ENCODE measurements around the gene PPP6C. TPM values are rescaled to one million over a fixed set of nuclear protein-coding genes. Genes with fewer than 3 reads are reported as not detected.

PPP6C gene
- total and polyA plus RNA-seq, 2 of the 13 experiments (the other 11 are each of a cell fraction or from before 2014, with no cell fraction given) = 18.5 to 20.9 TPM

DNA sequence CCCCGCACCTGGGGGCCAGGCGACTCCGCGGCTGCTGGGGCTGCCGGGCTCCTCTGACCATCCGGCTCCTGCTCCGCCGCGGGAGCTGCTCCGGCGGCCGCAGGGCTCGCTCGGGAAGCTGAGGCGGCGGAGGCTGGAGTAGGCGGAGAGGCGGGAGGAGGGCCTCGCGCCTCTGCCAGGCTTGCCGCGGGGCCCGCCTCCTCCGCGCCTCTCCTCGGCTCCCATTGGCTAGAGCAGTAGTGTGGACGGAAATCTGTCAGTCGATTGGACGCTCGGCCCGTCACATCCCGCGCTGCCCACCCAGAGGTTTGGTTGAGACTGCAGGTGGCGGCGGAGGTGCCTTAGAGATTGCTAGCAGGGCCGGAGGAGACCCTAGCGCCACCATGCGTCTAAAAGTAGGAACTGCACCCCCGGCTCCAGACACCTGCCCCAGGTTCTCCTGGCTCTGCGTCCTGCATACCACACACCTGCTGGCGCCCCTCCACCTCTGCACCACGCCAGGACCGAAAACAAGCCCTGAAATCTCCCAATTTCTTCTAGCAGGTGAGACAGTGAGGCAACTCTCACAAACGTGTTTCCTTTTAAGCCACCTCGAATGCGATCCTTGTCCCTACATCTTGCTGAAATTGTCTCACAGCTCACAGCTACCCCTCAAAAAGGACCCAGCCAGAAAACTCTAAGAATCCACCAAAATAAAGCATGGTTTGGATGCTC, 46.1 kb downstream of the PPP6C start, which contains the start of gene SCAI (continued):
- TF ChIP-seq PRMT3 (CRISPR knock-in tag; IDR thresholded peaks at IDR 0.05; ENCODE audit: borderline replicate concordance, low read depth) (no peak), PHF8 (CRISPR knock-in tag; IDR thresholded peaks at IDR 0.05) (peak; percentile 69), SMARCE1 (IDR thresholded peaks at IDR 0.05; ENCODE audit: borderline replicate concordance) (no peak), ZNF468 (CRISPR knock-in tag; IDR thresholded peaks at IDR 0.05) (no peak; the same call in 1 of the 2 replicates), MXI1 (IDR thresholded peaks at IDR 0.05; ENCODE audit: borderline replicate concordance, low read depth, low read length) (peak; percentile 34; the same call in 1 of the 3 replicates), MED13 (CRISPR knock-in tag; IDR thresholded peaks at IDR 0.05) (no peak), MIER3 (CRISPR knock-in tag; IDR thresholded peaks at IDR 0.05; ENCODE audit: borderline replicate concordance) (0 out of 2 replicates have a peak, but pooled peaks have one; percentile 28), ETV5 (CRISPR knock-in tag; IDR thresholded peaks at IDR 0.05; ENCODE audit: borderline replicate concordance) (peak; percentile 20; the same call in 1 of the 2 replicates), PHF20 (CRISPR knock-in tag; IDR thresholded peaks at IDR 0.05) (peak; percentile 55; the same call in 1 of the 2 replicates), BORCS8-MEF2B (CRISPR knock-in tag; IDR thresholded peaks at IDR 0.05) (0 out of 2 replicates have a peak, but pooled peaks have one; percentile 21), ZNF441 (CRISPR knock-in tag; IDR thresholded peaks at IDR 0.05; ENCODE audit: borderline replicate concordance) (0 out of 2 replicates have a peak, but pooled peaks have one; percentile 21), PHF5A (CRISPR knock-in tag; IDR thresholded peaks at IDR 0.05; ENCODE audit: low read depth, unreplicated experiment) (no peak), ZNF839 (CRISPR knock-in tag; IDR thresholded peaks at IDR 0.05; ENCODE audit: borderline replicate concordance) (no peak), IKZF1 (IDR thresholded peaks at IDR 0.05) (no peak), ZNF772 (CRISPR knock-in tag; IDR thresholded peaks at IDR 0.05) (peak; percentile 63; the same call in 1 of the 2 replicates), ZMYM4 (CRISPR knock-in tag; IDR thresholded peaks at IDR 0.05) (peak; percentile 80)
- TF ChIP-seq, protein P1, sequence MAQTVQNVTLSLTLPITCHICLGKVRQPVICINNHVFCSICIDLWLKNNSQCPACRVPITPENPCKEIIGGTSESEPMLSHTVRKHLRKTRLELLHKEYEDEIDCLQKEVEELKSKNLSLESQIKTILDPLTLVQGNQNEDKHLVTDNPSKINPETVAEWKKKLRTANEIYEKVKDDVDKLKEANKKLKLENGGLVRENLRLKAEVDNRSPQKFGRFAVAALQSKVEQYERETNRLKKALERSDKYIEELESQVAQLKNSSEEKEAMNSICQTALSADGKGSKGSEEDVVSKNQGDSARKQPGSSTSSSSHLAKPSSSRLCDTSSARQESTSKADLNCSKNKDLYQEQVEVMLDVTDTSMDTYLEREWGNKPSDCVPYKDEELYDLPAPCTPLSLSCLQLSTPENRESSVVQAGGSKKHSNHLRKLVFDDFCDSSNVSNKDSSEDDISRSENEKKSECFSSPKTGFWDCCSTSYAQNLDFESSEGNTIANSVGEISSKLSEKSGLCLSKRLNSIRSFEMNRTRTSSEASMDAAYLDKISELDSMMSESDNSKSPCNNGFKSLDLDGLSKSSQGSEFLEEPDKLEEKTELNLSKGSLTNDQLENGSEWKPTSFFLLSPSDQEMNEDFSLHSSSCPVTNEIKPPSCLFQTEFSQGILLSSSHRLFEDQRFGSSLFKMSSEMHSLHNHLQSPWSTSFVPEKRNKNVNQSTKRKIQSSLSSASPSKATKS (CRISPR knock-in tag; IDR thresholded peaks at IDR 0.05) = no peak
- TF ChIP-seq, protein P2, sequence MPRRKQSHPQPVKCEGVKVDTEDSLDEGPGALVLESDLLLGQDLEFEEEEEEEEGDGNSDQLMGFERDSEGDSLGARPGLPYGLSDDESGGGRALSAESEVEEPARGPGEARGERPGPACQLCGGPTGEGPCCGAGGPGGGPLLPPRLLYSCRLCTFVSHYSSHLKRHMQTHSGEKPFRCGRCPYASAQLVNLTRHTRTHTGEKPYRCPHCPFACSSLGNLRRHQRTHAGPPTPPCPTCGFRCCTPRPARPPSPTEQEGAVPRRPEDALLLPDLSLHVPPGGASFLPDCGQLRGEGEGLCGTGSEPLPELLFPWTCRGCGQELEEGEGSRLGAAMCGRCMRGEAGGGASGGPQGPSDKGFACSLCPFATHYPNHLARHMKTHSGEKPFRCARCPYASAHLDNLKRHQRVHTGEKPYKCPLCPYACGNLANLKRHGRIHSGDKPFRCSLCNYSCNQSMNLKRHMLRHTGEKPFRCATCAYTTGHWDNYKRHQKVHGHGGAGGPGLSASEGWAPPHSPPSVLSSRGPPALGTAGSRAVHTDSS (CRISPR knock-in tag; conservative IDR thresholded peaks at IDR 0.05) = no peak
- TF ChIP-seq, protein P3, sequence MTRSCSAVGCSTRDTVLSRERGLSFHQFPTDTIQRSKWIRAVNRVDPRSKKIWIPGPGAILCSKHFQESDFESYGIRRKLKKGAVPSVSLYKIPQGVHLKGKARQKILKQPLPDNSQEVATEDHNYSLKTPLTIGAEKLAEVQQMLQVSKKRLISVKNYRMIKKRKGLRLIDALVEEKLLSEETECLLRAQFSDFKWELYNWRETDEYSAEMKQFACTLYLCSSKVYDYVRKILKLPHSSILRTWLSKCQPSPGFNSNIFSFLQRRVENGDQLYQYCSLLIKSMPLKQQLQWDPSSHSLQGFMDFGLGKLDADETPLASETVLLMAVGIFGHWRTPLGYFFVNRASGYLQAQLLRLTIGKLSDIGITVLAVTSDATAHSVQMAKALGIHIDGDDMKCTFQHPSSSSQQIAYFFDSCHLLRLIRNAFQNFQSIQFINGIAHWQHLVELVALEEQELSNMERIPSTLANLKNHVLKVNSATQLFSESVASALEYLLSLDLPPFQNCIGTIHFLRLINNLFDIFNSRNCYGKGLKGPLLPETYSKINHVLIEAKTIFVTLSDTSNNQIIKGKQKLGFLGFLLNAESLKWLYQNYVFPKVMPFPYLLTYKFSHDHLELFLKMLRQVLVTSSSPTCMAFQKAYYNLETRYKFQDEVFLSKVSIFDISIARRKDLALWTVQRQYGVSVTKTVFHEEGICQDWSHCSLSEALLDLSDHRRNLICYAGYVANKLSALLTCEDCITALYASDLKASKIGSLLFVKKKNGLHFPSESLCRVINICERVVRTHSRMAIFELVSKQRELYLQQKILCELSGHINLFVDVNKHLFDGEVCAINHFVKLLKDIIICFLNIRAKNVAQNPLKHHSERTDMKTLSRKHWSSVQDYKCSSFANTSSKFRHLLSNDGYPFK (CRISPR knock-in tag; IDR thresholded peaks at IDR 0.05; ENCODE audit: borderline replicate concordance) = peak; percentile 51; the same call in 1 of the 2 replicates
- TF ChIP-seq, protein P4, sequence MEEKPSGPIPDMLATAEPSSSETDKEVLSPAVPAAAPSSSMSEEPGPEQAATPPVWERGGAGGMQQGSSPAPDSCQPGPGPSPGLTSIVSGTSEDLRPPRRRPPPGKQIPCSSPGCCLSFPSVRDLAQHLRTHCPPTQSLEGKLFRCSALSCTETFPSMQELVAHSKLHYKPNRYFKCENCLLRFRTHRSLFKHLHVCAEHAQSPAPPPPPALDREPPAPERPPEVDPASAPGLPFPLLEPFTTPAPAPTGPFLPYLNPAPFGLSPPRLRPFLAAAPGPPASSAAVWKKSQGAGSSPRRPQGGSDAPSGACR (CRISPR knock-in tag; IDR thresholded peaks at IDR 0.05) = peak; percentile 44; the same call in 1 of the 2 replicates
